ENCODE data around the gene SHANK2. TPM values are rescaled to one million over a fixed set of nuclear protein-coding genes. Genes with fewer than 3 reads are reported as not detected.

Gene SHANK2
- polyA plus RNA-seq, 3 donors, result not detected

- Histone ChIP-seq H2AFZ (ENCODE audit: insufficient read depth, low read depth, low read length, poor library complexity, severe bottlenecking) (no peak overlapping the region), H3K4me1 (ENCODE audit: control insufficient read depth in 1 of 2, insufficient read depth in 2 of 2, low read length in 2 of 2) (no peaks in the 10 kb centered on the region), H3K9me3 (replicated peaks in 1 of 2; ENCODE audit: control insufficient read depth in 1 of 2, insufficient read depth in 1 of 2, low read length in 2 of 2) (no peaks in the 10 kb centered on the region), H3K27me3 (ENCODE audit: control insufficient read depth in 2 of 2, insufficient read depth in 2 of 2, low read length in 2 of 2) (no peaks in the 10 kb centered on the region), H3K9ac (ENCODE audit: insufficient read depth, low read length, poor library complexity, severe bottlenecking) (no peak overlapping the region), H3K4me3 (replicated peaks in 1 of 3; ENCODE audit: low read depth in 2 of 3, low read length in 3 of 3) (no peak overlapping the region), H3K79me2 (ENCODE audit: insufficient read depth, low read length) (no peaks in the 10 kb centered on the region), H4K20me1 (ENCODE audit: insufficient read depth, low read length) (no peaks in the 10 kb centered on the region), H3K36me3 (replicated peaks in 1 of 2; ENCODE audit: control insufficient read depth in 1 of 2, insufficient read depth in 2 of 2, low read length in 2 of 2) (no peaks in the 10 kb centered on the region), H3K27ac (ENCODE audit: low read depth in 1 of 2, low read length in 2 of 2) (no peak overlapping the region), H3K4me2 (replicated peaks; ENCODE audit: extremely low read depth, low read length, poor library complexity, severe bottlenecking) (no peak overlapping the region)
- no peak overlapping the region for H3K27ac Mint-ChIP-seq
- no peak for DNase-seq
- peaks cover 0 to 7% (median 0%) of the 10 kb centered on the region in 7 donors for H3K9me3 Mint-ChIP-seq
- no peak for TF ChIP-seq CTCF (IDR thresholded peaks at IDR 0.05)
- H3K36me3 Mint-ChIP-seq, result no peaks in the 10 kb centered on the region
- H3K4me1 Mint-ChIP-seq, result no peaks in the 10 kb centered on the region
- peaks cover 5 to 10% (median 6%) of the 10 kb centered on the region in 3 donors for H3K27me3 Mint-ChIP-seq (ENCODE audit: low read depth in 3 of 3)
- intact Hi-C loops (cut with micrococcal nuclease), result no loop called here
- H3K4me3 Mint-ChIP-seq, result no peak overlapping the region
- 95% methylated on average over 6 of the region's 7 CpGs for WGBS (ENCODE audit: insufficient coverage)
Measured at GRCh38 chr11:71207563-71207962, 44.8 kb downstream of the SHANK2 start.

DNA sequence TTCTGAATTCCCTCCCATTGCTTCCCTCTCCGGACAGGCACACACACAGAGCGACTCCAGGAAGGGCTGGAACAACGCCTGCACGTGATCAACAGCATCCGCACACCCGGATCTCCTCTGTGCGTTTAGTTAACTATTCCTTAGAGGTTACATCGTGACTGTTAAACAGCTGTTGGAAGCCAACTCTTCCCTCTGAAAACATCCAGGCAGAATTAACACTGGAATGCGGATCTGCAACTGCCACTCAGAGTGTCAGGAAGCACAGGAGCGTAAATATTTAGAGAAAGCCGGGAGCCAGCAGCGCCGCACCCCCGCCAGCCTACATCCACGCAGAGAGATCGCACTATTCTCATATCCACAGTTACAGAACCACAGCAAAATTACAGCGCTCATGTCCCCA is 46.2 kb downstream of the SHANK2 start:
- Mint-ChIP-seq H3K4me1 (no peaks in the 10 kb centered on the region), H3K36me3 (no peaks in the 10 kb centered on the region), H3K4me3 (no peak overlapping the region), H3K9me3 (peaks cover 0 to 7% (median 0%) of the 10 kb centered on the region in 7 donors), H3K27ac (no peak overlapping the region), H3K27me3 (ENCODE audit: low read depth in 3 of 3) (peaks cover 5 to 10% (median 6%) of the 10 kb centered on the region in 3 donors)
- no peak overlapping the region for H2AFZ ChIP-seq (ENCODE audit: insufficient read depth, low read depth, low read length, poor library complexity, severe bottlenecking)
- intact Hi-C loops (cut with micrococcal nuclease), result no loop called here
- no peaks in the 10 kb centered on the region for H3K27me3 ChIP-seq (ENCODE audit: control insufficient read depth in 2 of 2, insufficient read depth in 2 of 2, low read length in 2 of 2)
- no peaks in the 10 kb centered on the region for H3K36me3 ChIP-seq (replicated peaks in 1 of 2; ENCODE audit: control insufficient read depth in 1 of 2, insufficient read depth in 2 of 2, low read length in 2 of 2)
- no peak overlapping the region for H3K4me3 ChIP-seq (replicated peaks in 1 of 3; ENCODE audit: low read depth in 2 of 3, low read length in 3 of 3)
- no peaks in the 10 kb centered on the region for H3K9me3 ChIP-seq (replicated peaks in 1 of 2; ENCODE audit: control insufficient read depth in 1 of 2, insufficient read depth in 1 of 2, low read length in 2 of 2)
- H3K4me1 ChIP-seq (ENCODE audit: control insufficient read depth in 1 of 2, insufficient read depth in 2 of 2, low read length in 2 of 2), result no peaks in the 10 kb centered on the region
- no peak for DNase-seq
- no peak for TF ChIP-seq CTCF (IDR thresholded peaks at IDR 0.05)
- no peaks in the 10 kb centered on the region for H4K20me1 ChIP-seq (ENCODE audit: insufficient read depth, low read length)
- no peak overlapping the region for H3K9ac ChIP-seq (ENCODE audit: insufficient read depth, low read length, poor library complexity, severe bottlenecking)
- 39% methylated on average over 13 of the region's 17 CpGs for WGBS (ENCODE audit: insufficient coverage)
- H3K79me2 ChIP-seq (ENCODE audit: insufficient read depth, low read length), result no peaks in the 10 kb centered on the region
- H3K4me2 ChIP-seq (replicated peaks; ENCODE audit: extremely low read depth, low read length, poor library complexity, severe bottlenecking), result no peak overlapping the region
- no peak overlapping the region for H3K27ac ChIP-seq (ENCODE audit: low read depth in 1 of 2, low read length in 2 of 2)
